Thyroid gland (tissue), 4 donors: Measurements from ENCODE around the gene FBXO2. TPM values are rescaled to one million over a fixed set of nuclear protein-coding genes. Genes with fewer than 3 reads are reported as not detected.
"Not testable (repeated sequence)": the region's sequence is repeated elsewhere in the genome, so short reads cannot be mapped to it uniquely, and the experiment has no call there.

ENCODE experiments used
- DNase-seq, 2 donors: peaks; one replicate each; pipeline ENCODE4 v3.0.0-alpha.2; 2019
- H3K27ac ChIP-seq, 3 donors: fragments of 200-600 bp; sonication (generic); 1 replicate in 2 of 3; 2 replicates in 1 of 3; pipeline ENCODE4 v1.5.1; 2016 to 2019; ENCODE audit warnings: mild to moderate bottlenecking in 1 of 3, moderate library complexity in 1 of 3
- H3K27me3 ChIP-seq: fragments of 200-600 bp; sonication (generic); one replicate; pipeline ENCODE4 v1.5.1; 2019
- H3K36me3 ChIP-seq, 2 donors: fragments of 200-600 bp; sonication (generic); one replicate each; pipeline ENCODE4 v1.5.1; 2016 to 2019
- H3K4me1 ChIP-seq, 2 donors: fragments of 200-600 bp; sonication (generic); one replicate each; pipeline ENCODE4 v1.5.1; 2017 to 2019
- H3K4me3 ChIP-seq, 3 donors: fragments of 200-600 bp; sonication (generic); replicated peaks in 1 of 3; 1 replicate in 2 of 3; 2 replicates in 1 of 3; pipeline ENCODE4 v1.5.1; 2016; ENCODE audit warnings: mild to moderate bottlenecking in 1 of 3
- H3K9me3 ChIP-seq: fragments of 200-600 bp; sonication (generic); one replicate; pipeline ENCODE4 v1.5.1; 2017
- CTCF ChIP-seq, 6 experiments: fragments of 200-600 bp in 3 of 6; fragments of 450-650 bp in 3 of 6; sonication (generic) in 3 of 6; IDR thresholded peaks; one replicate each; pipeline ENCODE4 v1.5.1; 2016 to 2019; ENCODE audit warnings: antibody characterized with exemption in 6 of 6, mild to moderate bottlenecking in 2 of 6, inconsistent platforms in 1 of 6, moderate library complexity in 1 of 6
- POLR2A ChIP-seq, 2 donors: fragments of 450-650 bp; IDR thresholded peaks; one replicate each; pipeline ENCODE4 v1.6.1; 2017; ENCODE audit warnings: antibody characterized with exemption in 2 of 2, mild to moderate bottlenecking in 2 of 2, moderate library complexity in 1 of 2
- WGBS, 2 donors: methylation state at CpG; one replicate each; pipeline ENCODE4 v1.1.5; 2017; 5-methylcytosine and 5-hydroxymethylcytosine counted together
- intact Hi-C: fragments of 100-400 bp; cut with DNase I; formaldehyde crosslinking; loops from one replicate; pipeline ENCODE4 v1.15.1; 2023
- total RNA-seq, 4 donors: library from RNA; depleted of rRNA; stranded (reverse); fragments of >200 nt; gene quantifications; one replicate each; pipeline ENCODE4 v1.2.3, GENCODE V29; 2016

FBXO2 gene
- total RNA-seq, 4 donors from 2014 or later = 4.3 to 9.9 (median 6.7) TPM

- no peaks in the 10 kb centered on the region for H3K27me3 ChIP-seq
- WGBS, 2 donors = 48 to 65% methylated on average over 5 to 6 of the region's 6 CpGs
- no peak overlapping the region for H3K4me3 ChIP-seq
- DNase-seq = peak; percentile 40 to 60
- H3K9me3 ChIP-seq = no peaks in the 10 kb centered on the region
- no peaks in the 10 kb centered on the region for H3K4me1 ChIP-seq
- TF ChIP-seq POLR2A (IDR thresholded peaks at IDR 0.05) (no peak), CTCF (IDR thresholded peaks at IDR 0.05) (no peak)
- intact Hi-C loops = no loop called here
- H3K36me3 ChIP-seq = no peaks in the 10 kb centered on the region
- H3K27ac ChIP-seq = no peak overlapping the region
Measured at GRCh38 chr1:11610629-11611180, 43.5 kb downstream of the FBXO2 start.

- H3K36me3 ChIP-seq, DNase-seq, H3K4me3 ChIP-seq, H3K4me1 ChIP-seq, intact Hi-C loops, H3K27ac ChIP-seq, H3K27me3 ChIP-seq, H3K9me3 ChIP-seq: not testable (repeated sequence)
- 79 to 88% methylated on average over 12 to 13 of the region's 13 CpGs for WGBS, 2 donors
Measured at GRCh38 chr1:11609378-11609777, 44.9 kb downstream of the FBXO2 start.

GRCh38 chr1:11608596-11609130, 45.6 kb downstream of the FBXO2 start:
- DNase-seq, intact Hi-C loops, H3K4me3 ChIP-seq, H3K9me3 ChIP-seq, H3K27me3 ChIP-seq, H3K36me3 ChIP-seq, H3K27ac ChIP-seq, H3K4me1 ChIP-seq: not testable (repeated sequence)
- 97% methylated on average over 15 of the region's 37 CpGs; no CpG with 5 or more reads in 1 of the 2 donors for WGBS, 2 donors

- Histone ChIP-seq H3K27ac (no peak overlapping the region), H3K4me1 (no peaks in the 10 kb centered on the region), H3K27me3 (no peaks in the 10 kb centered on the region), H3K9me3 (no peaks in the 10 kb centered on the region), H3K36me3 (no peaks in the 10 kb centered on the region), H3K4me3 (no peak overlapping the region)
- no peak for TF ChIP-seq POLR2A (IDR thresholded peaks at IDR 0.05)
- TF ChIP-seq CTCF (IDR thresholded peaks at IDR 0.05) = no peak
- intact Hi-C loops = no loop called here
- DNase-seq = no peak
- 93 to 94% methylated on average over 6 of the region's 6 CpGs for WGBS, 2 donors
Measured at GRCh38 chr1:11606775-11607174, 47.5 kb downstream of the FBXO2 start.

- WGBS, 2 donors = 60 to 70% methylated on average over 5 of the region's 5 CpGs
- TF ChIP-seq CTCF (IDR thresholded peaks at IDR 0.05) = no peak
- no peak for TF ChIP-seq POLR2A (IDR thresholded peaks at IDR 0.05)
- H3K27ac ChIP-seq = no peak overlapping the region
- no peaks in the 10 kb centered on the region for H3K9me3 ChIP-seq
- no peak overlapping the region for H3K4me3 ChIP-seq
- DNase-seq = no peak
- H3K36me3 ChIP-seq = no peaks in the 10 kb centered on the region
- H3K27me3 ChIP-seq = no peaks in the 10 kb centered on the region
- intact Hi-C loops = no loop called here
- H3K4me1 ChIP-seq = no peaks in the 10 kb centered on the region
Measured at GRCh38 chr1:11602981-11603380, 51.2 kb downstream of the FBXO2 start.

- no peak overlapping the region for H3K4me3 ChIP-seq
- TF ChIP-seq POLR2A (IDR thresholded peaks at IDR 0.05) = no peak
- TF ChIP-seq CTCF (IDR thresholded peaks at IDR 0.05) = no peak
- 65 to 80% methylated on average over 1 to 3 of the region's 3 CpGs for WGBS, 2 donors
- no peaks in the 10 kb centered on the region for H3K9me3 ChIP-seq
- H3K36me3 ChIP-seq = no peaks in the 10 kb centered on the region
- no peak overlapping the region for H3K27ac ChIP-seq
- H3K4me1 ChIP-seq = no peaks in the 10 kb centered on the region
- DNase-seq = no peak
- H3K27me3 ChIP-seq = no peaks in the 10 kb centered on the region
- intact Hi-C loops = no loop called here
Measured at GRCh38 chr1:11602424-11602823, 51.8 kb downstream of the FBXO2 start.
